H1 (cell line): ENCODE results near the gene RNF13.

ENCODE experiments used
- CTCF ChIP-seq, 3 experiments: IDR thresholded peaks; 1 replicate in 2 of 3; 2 replicates in 1 of 3; pipeline versions ENCODE4 v1.5.1 to v1.6.1; 2011; ENCODE audit warnings: low read length in 3 of 3, mild to moderate bottlenecking in 3 of 3, inconsistent platforms in 2 of 3, low read depth in 1 of 3, moderate library complexity in 1 of 3; ENCODE audit not compliant: insufficient read depth in 1 of 3; ENCODE audit errors: control extremely low read depth in 1 of 3
- PHF8 ChIP-seq: fragments of 200-600 bp; sonication (generic); conservative IDR thresholded peaks from 2 replicates; pipeline ENCODE4 v1.7.1; 2012; ENCODE audit warnings: low read depth, mild to moderate bottlenecking, inconsistent platforms, low read length, moderate library complexity
- TAF1 ChIP-seq: IDR thresholded peaks from 2 replicates; pipeline ENCODE4 v1.6.1; 2011; ENCODE audit warnings: mild to moderate bottlenecking, low read depth, low read length

DNA sequence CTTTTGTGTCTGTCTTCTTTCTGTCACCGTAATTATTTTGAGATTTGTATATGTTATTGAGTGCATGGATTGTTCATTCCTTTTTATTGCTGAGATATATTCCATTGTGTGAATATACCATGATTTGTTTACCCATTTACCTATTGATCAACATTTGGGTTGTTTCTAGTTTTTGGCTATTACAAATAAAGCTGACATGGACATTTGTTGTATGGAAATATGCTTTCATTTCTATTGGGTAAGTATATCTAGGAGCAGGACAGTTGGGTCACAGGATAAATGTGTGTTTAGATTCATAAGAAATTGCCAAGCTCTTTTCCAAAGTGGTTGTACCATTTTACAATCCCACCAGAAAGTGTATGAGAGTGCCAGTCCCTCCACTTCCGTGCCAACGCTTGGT, 106.5 kb downstream of the RNF13 start:
- TF ChIP-seq TAF1: no peak
- no peak for TF ChIP-seq CTCF (IDR thresholded peaks at IDR 0.05; ENCODE audit: control extremely low read depth in 1 of 3, insufficient read depth in 1 of 3, low read depth in 1 of 3, low read length in 3 of 3)
- no peak for TF ChIP-seq PHF8
